Mesenchymal stem cell (in vitro differentiated cells and primary cell): Measurements from ENCODE around the gene COL15A1.
A peak's percentile ranks its signal among the peaks of the same experiment; 100 is the strongest.

Source experiments
- DNase-seq: peaks from one replicate; pipeline ENCODE4 v3.0.0-alpha.2; 2013
- H2AFZ ChIP-seq: one replicate; pipeline ENCODE4 v1.6.1; 2013; ENCODE audit warnings: low read depth, mild to moderate bottlenecking, control low read depth, inconsistent platforms, low read length, moderate library complexity
- H2AK5ac ChIP-seq: 2 replicates; pipeline ENCODE4 v1.6.1; 2013; ENCODE audit warnings: low read length, moderate library complexity, mild to moderate bottlenecking, inconsistent platforms; ENCODE audit not compliant: severe bottlenecking
- H2BK120ac ChIP-seq: one replicate; pipeline ENCODE4 v1.6.1; 2013; ENCODE audit warnings: low read depth, mild to moderate bottlenecking, inconsistent platforms, low read length, moderate library complexity
- H2BK12ac ChIP-seq, 2 experiments: one replicate each; pipeline ENCODE4 v1.6.1; 2013; ENCODE audit warnings: inconsistent platforms in 2 of 2, low read length in 2 of 2, mild to moderate bottlenecking in 2 of 2, moderate library complexity in 2 of 2, control low read depth in 1 of 2
- H2BK15ac ChIP-seq: one replicate; pipeline ENCODE4 v1.6.1; 2013; ENCODE audit warnings: mild to moderate bottlenecking, low read depth, inconsistent platforms; ENCODE audit not compliant: poor library complexity, severe bottlenecking
- H2BK5ac ChIP-seq: 2 replicates; pipeline ENCODE4 v1.6.1; 2013; ENCODE audit warnings: low read depth, mild to moderate bottlenecking, low read length, control low read depth, inconsistent platforms; ENCODE audit not compliant: poor library complexity, severe bottlenecking
- H3K14ac ChIP-seq, 2 experiments: one replicate each; pipeline ENCODE4 v1.6.1; 2013; ENCODE audit warnings: inconsistent platforms in 2 of 2, low read length in 2 of 2, control low read depth in 1 of 2, mild to moderate bottlenecking in 1 of 2, moderate library complexity in 1 of 2
- H3K18ac ChIP-seq, 2 experiments: one replicate each; pipeline ENCODE4 v1.6.1; 2013; ENCODE audit warnings: inconsistent platforms in 2 of 2, low read length in 2 of 2, control low read depth in 1 of 2, low read depth in 1 of 2, mild to moderate bottlenecking in 1 of 2
- H3K23ac ChIP-seq, 2 experiments: one replicate each; pipeline ENCODE4 v1.6.1; 2013; ENCODE audit warnings: inconsistent platforms in 2 of 2, low read length in 2 of 2, mild to moderate bottlenecking in 2 of 2, moderate library complexity in 2 of 2, control low read depth in 1 of 2
- H3K27ac ChIP-seq: 2 replicates; pipeline ENCODE4 v1.5.1; 2013; ENCODE audit warnings: mild to moderate bottlenecking, moderate library complexity, low read length, control low read depth, inconsistent platforms; ENCODE audit not compliant: poor library complexity, severe bottlenecking
- H3K27me3 ChIP-seq, 2 experiments: 2 replicates each; pipeline versions ENCODE4 v1.6.1 to v1.7.0; 2013; ENCODE audit warnings: low read length in 2 of 2, mild to moderate bottlenecking in 2 of 2, moderate library complexity in 2 of 2, control low read depth in 1 of 2, inconsistent platforms in 1 of 2; ENCODE audit not compliant: control insufficient read depth in 1 of 2, insufficient read depth in 1 of 2
- H3K36me3 ChIP-seq, 2 experiments: 2 replicates each; pipeline versions ENCODE4 v1.6.1 to v1.7.0; 2013; ENCODE audit warnings: low read length in 2 of 2, control low read depth in 1 of 2, inconsistent platforms in 1 of 2, low read depth in 1 of 2, mild to moderate bottlenecking in 1 of 2; ENCODE audit not compliant: insufficient read depth in 2 of 2, control insufficient read depth in 1 of 2
- H3K4ac ChIP-seq, 2 experiments: one replicate each; pipeline ENCODE4 v1.6.1; 2013; ENCODE audit warnings: inconsistent platforms in 2 of 2, low read length in 2 of 2, mild to moderate bottlenecking in 2 of 2, moderate library complexity in 2 of 2, control low read depth in 1 of 2, low read depth in 1 of 2
- H3K4me1 ChIP-seq: 2 replicates; pipeline ENCODE4 v1.6.1; 2013; ENCODE audit warnings: low read depth, low read length, control low read depth; ENCODE audit not compliant: control insufficient read depth, insufficient read depth
- H3K4me2 ChIP-seq: 2 replicates; pipeline ENCODE4 v1.6.1; 2013; ENCODE audit warnings: low read length, mild to moderate bottlenecking, inconsistent platforms; ENCODE audit not compliant: poor library complexity, severe bottlenecking
- H3K4me3 ChIP-seq, 2 experiments: 2 replicates each; pipeline versions ENCODE4 v1.5.1 to v1.7.0; 2013; ENCODE audit warnings: low read length in 2 of 2, mild to moderate bottlenecking in 2 of 2, control low read depth in 1 of 2, low read depth in 1 of 2; ENCODE audit not compliant: insufficient read depth in 1 of 2
- H3K79me1 ChIP-seq: replicated peaks from 2 replicates; pipeline ENCODE4 v1.6.1; 2013; ENCODE audit warnings: mild to moderate bottlenecking, control low read depth, low read length, inconsistent platforms; ENCODE audit not compliant: poor library complexity, severe bottlenecking
- H3K9ac ChIP-seq: 2 replicates; pipeline ENCODE4 v1.7.0; 2013; ENCODE audit warnings: mild to moderate bottlenecking, low read length, moderate library complexity
- H3K9me3 ChIP-seq: 2 replicates; pipeline ENCODE4 v1.7.0; 2013; ENCODE audit warnings: mild to moderate bottlenecking, low read length; ENCODE audit not compliant: control insufficient read depth
- H4K8ac ChIP-seq: one replicate; pipeline ENCODE4 v1.6.1; 2013; ENCODE audit warnings: inconsistent platforms, mild to moderate bottlenecking, low read length, moderate library complexity
- H4K91ac ChIP-seq: one replicate; pipeline ENCODE4 v1.6.1; 2013; ENCODE audit warnings: mild to moderate bottlenecking, low read length, inconsistent platforms
- WGBS: methylation state at CpG from one replicate; pipeline ENCODE4 v1.1.7; 2013; ENCODE audit warnings: mixed read lengths; 5-methylcytosine and 5-hydroxymethylcytosine counted together

Gene COL15A1

DNA sequence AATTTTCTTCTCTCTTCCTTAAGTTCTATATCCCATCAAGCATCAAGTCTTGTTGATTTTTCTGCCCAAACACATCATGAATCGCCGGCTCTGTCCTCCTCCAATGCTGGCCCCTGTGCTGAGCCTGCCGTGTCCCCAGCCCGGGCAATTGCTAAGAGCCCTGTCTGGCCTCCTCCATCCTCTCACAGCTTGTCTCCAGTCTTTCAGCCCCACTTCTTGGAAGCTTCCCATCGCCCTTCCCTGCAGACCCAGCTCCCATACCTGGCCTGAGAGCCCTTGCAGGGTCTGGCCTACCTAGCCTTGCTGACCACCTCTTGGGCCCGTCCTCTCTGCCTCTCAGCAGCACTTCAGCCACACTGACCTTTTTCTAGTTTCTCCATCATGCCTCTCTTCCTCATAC lies 61.9 kb downstream of the COL15A1 start:
- WGBS: 92% methylated on average over 6 of the region's 6 CpGs
- Histone ChIP-seq H2AFZ (no peak overlapping the region), H3K4me1 (peaks cover 2% of the 10 kb centered on the region), H2BK12ac (no peak overlapping the region), H3K9ac (no peak overlapping the region), H3K27me3 (peaks cover 0 to 25% of the 10 kb centered on the region in 2 experiments), H3K23ac (no peak overlapping the region), H3K18ac (peak overlapping the region in 1 of 2 experiments; percentile 25), H3K4ac (no peak overlapping the region), H3K79me1 (no peaks in the 10 kb centered on the region), H3K9me3 (peaks cover 5% of the 10 kb centered on the region), H3K36me3 (peaks cover 0 to 36% of the 10 kb centered on the region in 2 experiments), H4K8ac (no peak overlapping the region), H3K4me2 (no peak overlapping the region), H2BK5ac (no peak overlapping the region), H4K91ac (no peak overlapping the region), H2AK5ac (no peak overlapping the region), H3K27ac (no peak overlapping the region), H2BK15ac (no peak overlapping the region), H3K4me3 (no peak overlapping the region), H2BK120ac (no peak overlapping the region), H3K14ac (no peak overlapping the region)
- no peak for DNase-seq

DNA sequence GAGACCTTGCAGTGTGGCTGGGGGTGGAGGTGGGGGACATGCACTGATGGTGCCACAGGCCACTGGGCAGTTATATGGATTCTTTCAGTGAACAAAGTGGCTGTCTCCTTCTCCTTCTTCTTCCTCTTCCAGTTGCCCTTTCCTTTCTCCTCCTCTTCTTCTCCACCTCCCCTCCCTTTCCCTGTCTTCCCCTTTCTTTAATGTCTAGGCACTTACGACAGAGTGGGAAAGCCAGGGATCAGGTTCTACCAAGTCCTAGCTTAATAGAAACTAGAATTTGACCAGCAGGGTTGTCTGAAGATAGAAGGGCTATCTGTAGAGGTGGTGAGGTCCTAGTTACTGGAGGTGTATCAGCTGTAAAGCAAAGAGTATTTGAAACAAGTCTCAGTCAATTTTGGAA lies 62.8 kb downstream of the COL15A1 start:
- no peaks in the 10 kb centered on the region for H3K4me1 ChIP-seq
- H2BK15ac ChIP-seq: no peak overlapping the region
- H3K4ac ChIP-seq: no peak overlapping the region
- peaks cover 5% of the 10 kb centered on the region for H3K9me3 ChIP-seq
- no peak overlapping the region for H2AFZ ChIP-seq
- no peak overlapping the region for H2AK5ac ChIP-seq
- no peak overlapping the region for H3K27ac ChIP-seq
- WGBS: 100% methylated on average over 1 of the region's 1 CpG
- no peak overlapping the region for H3K18ac ChIP-seq
- no peak overlapping the region for H3K4me3 ChIP-seq
- H2BK5ac ChIP-seq: no peak overlapping the region
- no peak overlapping the region for H3K9ac ChIP-seq
- no peak overlapping the region for H4K8ac ChIP-seq
- H3K27me3 ChIP-seq: peaks cover 0 to 25% of the 10 kb centered on the region in 2 experiments
- H3K79me1 ChIP-seq: no peaks in the 10 kb centered on the region
- DNase-seq: no peak
- no peak overlapping the region for H2BK120ac ChIP-seq
- no peak overlapping the region for H4K91ac ChIP-seq
- no peak overlapping the region for H3K14ac ChIP-seq
- H3K36me3 ChIP-seq: peaks cover 0 to 36% of the 10 kb centered on the region in 2 experiments
- no peak overlapping the region for H3K4me2 ChIP-seq
- no peak overlapping the region for H2BK12ac ChIP-seq
- no peak overlapping the region for H3K23ac ChIP-seq

DNA sequence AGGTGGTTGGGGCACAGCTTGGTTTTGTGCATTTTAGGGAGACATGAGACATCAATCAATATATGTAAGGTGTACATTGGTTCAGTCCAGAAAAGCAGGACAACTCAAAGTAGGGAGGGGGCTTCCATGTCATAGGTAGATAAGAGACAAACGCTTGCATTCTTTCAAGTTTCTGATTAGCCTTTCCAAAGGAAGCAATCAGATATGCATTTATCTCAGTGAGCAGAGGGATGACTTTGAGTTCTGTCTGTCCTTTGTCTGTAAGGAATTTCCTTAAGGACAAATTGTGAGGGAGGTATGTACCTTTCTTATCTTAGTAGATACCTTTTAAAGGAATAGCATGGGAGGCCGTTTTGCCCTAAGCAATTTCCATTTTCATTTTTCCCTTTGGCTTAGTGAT lies 63.3 kb downstream of the COL15A1 start:
- 92% methylated on average over 1 of the region's 2 CpGs for WGBS
- no peak overlapping the region for H2AFZ ChIP-seq

DNA sequence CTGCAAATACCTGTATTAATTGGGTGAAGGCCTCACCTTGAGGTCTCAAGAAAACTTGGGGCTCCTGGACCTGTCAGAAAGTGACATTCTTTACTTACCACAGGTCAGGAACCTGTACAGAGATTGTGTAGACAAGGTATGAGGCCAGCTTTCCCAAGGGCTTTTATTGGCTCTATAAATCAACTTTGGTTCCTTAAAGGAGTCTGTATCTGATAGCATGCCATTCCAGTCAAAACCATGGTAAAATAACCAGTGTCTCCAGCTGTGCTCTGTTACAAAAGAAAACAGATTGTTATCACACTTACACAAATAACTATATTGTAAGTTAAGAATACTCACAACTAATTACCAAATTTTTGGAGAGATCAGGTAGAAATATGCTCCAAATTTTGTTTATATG lies 64.5 kb downstream of the COL15A1 start:
- no peak for DNase-seq
- Histone ChIP-seq H3K4me3 (no peak overlapping the region), H3K14ac (no peak overlapping the region), H2BK120ac (no peak overlapping the region), H2AFZ (no peak overlapping the region), H3K4me2 (no peak overlapping the region), H3K9me3 (peaks cover 5% of the 10 kb centered on the region), H4K91ac (no peak overlapping the region), H3K79me1 (no peaks in the 10 kb centered on the region), H4K8ac (no peak overlapping the region), H2AK5ac (no peak overlapping the region), H3K23ac (no peak overlapping the region), H3K9ac (no peak overlapping the region), H2BK12ac (no peak overlapping the region), H3K27me3 (peaks cover 0 to 14% of the 10 kb centered on the region in 2 experiments), H3K4me1 (no peaks in the 10 kb centered on the region), H2BK5ac (no peak overlapping the region), H2BK15ac (no peak overlapping the region), H3K18ac (no peak overlapping the region), H3K27ac (no peak overlapping the region), H3K36me3 (peaks cover 0 to 33% of the 10 kb centered on the region in 2 experiments), H3K4ac (no peak overlapping the region)

More for the DNA sequence above, 63.3 kb downstream of the COL15A1 start:
- H3K9ac ChIP-seq: no peak overlapping the region
- no peak overlapping the region for H3K4me3 ChIP-seq
- no peak overlapping the region for H2BK15ac ChIP-seq
- no peak overlapping the region for H4K8ac ChIP-seq
- no peak overlapping the region for H3K14ac ChIP-seq
- no peak overlapping the region for H2AK5ac ChIP-seq
- no peak overlapping the region for H2BK12ac ChIP-seq
- no peak overlapping the region for H4K91ac ChIP-seq
- DNase-seq: no peak
- H3K4ac ChIP-seq: no peak overlapping the region
- no peak overlapping the region for H2BK5ac ChIP-seq
- H3K23ac ChIP-seq: no peak overlapping the region
- H3K27me3 ChIP-seq: peaks cover 0 to 21% of the 10 kb centered on the region in 2 experiments
- no peaks in the 10 kb centered on the region for H3K4me1 ChIP-seq
- no peak overlapping the region for H2BK120ac ChIP-seq
- no peak overlapping the region for H3K27ac ChIP-seq
- no peak overlapping the region for H3K4me2 ChIP-seq
- H3K9me3 ChIP-seq: peaks cover 5% of the 10 kb centered on the region
- H3K18ac ChIP-seq: no peak overlapping the region
- peaks cover 0 to 36% of the 10 kb centered on the region in 2 experiments for H3K36me3 ChIP-seq
- H3K79me1 ChIP-seq: no peaks in the 10 kb centered on the region
